ENCODE measurements around the gene CNKSR1. TPM values are rescaled to one million over a fixed set of nuclear protein-coding genes. Genes with fewer than 3 reads are reported as not detected.

The CNKSR1 gene
- total RNA-seq, 6 experiments from 2014 or later, result 0.72 to 1.4 (median 1.1) TPM

GRCh38 chr1:26155370-26156284, 21.7 kb upstream of the CNKSR1 start:
- 28% methylated on average over 11 of the region's 21 CpGs for WGBS (ENCODE audit: insufficient coverage, low coverage, low lambda C conversion rate, missing lambda C conversion rate)
- intact Hi-C loops (cut with DNase I), result loop anchor here in 1 of 2 donors (10.0 kb wide), 1 partner anchor 121 kb away; no protein-coding TSS in a partner anchor
- DNase-seq (peak in 1 of 3 donors; percentile 31), ATAC-seq (peak in 2 of 4 donors; percentile 8 to 28)
- TF ChIP-seq CTCF (IDR thresholded peaks at IDR 0.05) (no peak), POLR2A (IDR thresholded peaks at IDR 0.05) (no peak)
- Histone ChIP-seq H3K4me1 (no peaks in the 10 kb centered on the region), H3K27me3 (no peaks in the 10 kb centered on the region), H3K4me3 (no peak overlapping the region), H3K36me3 (no peaks in the 10 kb centered on the region), H3K9me3 (no peaks in the 10 kb centered on the region), H3K27ac (no peak overlapping the region)

GRCh38 chr1:26156285-26157038, 20.8 kb upstream of the CNKSR1 start:
- H3K9me3 ChIP-seq, result no peaks in the 10 kb centered on the region
- no peak for TF ChIP-seq POLR2A (IDR thresholded peaks at IDR 0.05)
- TF ChIP-seq CTCF (IDR thresholded peaks at IDR 0.05), result no peak
- H3K27me3 ChIP-seq, result no peaks in the 10 kb centered on the region
- no peak overlapping the region for H3K4me3 ChIP-seq
- WGBS (ENCODE audit: insufficient coverage, low coverage, low lambda C conversion rate, missing lambda C conversion rate), result 27% methylated on average over 6 of the region's 12 CpGs
- peak in 1 of 3 donors; percentile 55 for DNase-seq
- peak; percentile 14 to 30 (median 20) for ATAC-seq
- H3K36me3 ChIP-seq, result no peaks in the 10 kb centered on the region
- peaks cover 0 to 4% (median 0%) of the 10 kb centered on the region in 4 donors for H3K4me1 ChIP-seq
- intact Hi-C loops (cut with DNase I), result loop anchor here in 1 of 2 donors (10.0 kb wide), 1 partner anchor 122 kb away; no protein-coding TSS in a partner anchor
- no peak overlapping the region for H3K27ac ChIP-seq

GRCh38 chr1:26158271-26158907, 18.9 kb upstream of the CNKSR1 start:
- intact Hi-C loops (cut with DNase I), result loop anchor here in 1 of 2 donors (10.0 kb wide), 1 partner anchor 124 kb away; no protein-coding TSS in a partner anchor

More at GRCh38 chr1:26158271-26158907, 18.9 kb upstream of the CNKSR1 start:
- no peaks in the 10 kb centered on the region for H3K36me3 ChIP-seq
- DNase-seq, result peak in 1 of 3 donors; percentile 34
- H3K9me3 ChIP-seq, result no peaks in the 10 kb centered on the region
- H3K27me3 ChIP-seq, result no peaks in the 10 kb centered on the region
- ATAC-seq, result no peak
- WGBS (ENCODE audit: insufficient coverage, low coverage, low lambda C conversion rate, missing lambda C conversion rate), result 51% methylated on average over 2 of the region's 5 CpGs
- no peak overlapping the region for H3K4me3 ChIP-seq
- no peak overlapping the region for H3K27ac ChIP-seq
- peaks cover 0 to 6% (median 0%) of the 10 kb centered on the region in 4 donors for H3K4me1 ChIP-seq
- TF ChIP-seq POLR2A (IDR thresholded peaks at IDR 0.05) (no peak), CTCF (IDR thresholded peaks at IDR 0.05) (no peak)
